Measurements from ENCODE around the gene GLIS1.

GLIS1 gene

DNA sequence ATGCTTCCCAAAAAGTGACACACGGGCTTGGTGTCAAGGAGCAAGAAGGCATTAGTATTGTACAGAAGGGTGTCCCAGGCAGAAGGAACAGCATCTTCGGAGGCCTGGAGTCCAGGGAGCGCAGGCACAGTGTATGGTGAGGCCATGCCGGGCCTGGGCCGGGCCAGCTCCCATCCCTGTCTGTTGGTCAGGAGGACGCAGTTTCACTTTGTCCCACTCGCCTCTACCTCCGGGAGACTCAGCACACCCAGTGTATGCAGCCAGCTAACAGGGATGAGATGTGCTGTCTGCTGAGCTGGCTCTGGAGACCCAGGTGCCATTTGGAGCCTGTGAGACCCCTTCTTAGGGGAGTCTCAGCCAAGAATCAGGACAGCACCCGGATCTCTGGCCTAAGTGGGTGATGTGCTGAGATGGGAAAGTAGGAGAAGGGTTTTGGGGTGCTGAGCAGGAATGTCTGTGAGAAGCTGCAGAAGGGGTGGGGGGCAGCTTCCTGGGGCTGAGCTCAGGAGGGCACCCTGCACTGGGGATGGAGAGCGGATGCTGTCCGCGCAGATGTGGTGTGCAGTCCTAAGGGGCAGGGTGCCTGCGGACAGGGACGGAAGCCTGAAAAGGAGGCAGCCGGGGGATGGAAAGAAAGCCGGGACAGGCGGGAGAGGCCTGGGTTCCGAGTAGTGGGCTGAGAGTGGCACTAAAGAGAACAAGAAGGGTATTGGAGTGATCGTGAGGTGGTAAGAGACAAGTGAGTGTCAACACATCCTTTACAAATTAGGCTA is 254.1 kb downstream of the GLIS1 start:
- Histone ChIP-seq H3K79me2 (ENCODE audit: insufficient read depth, low read length) (no peaks in the 10 kb centered on the region), H3K36me3 (ENCODE audit: insufficient read depth, low read length) (no peaks in the 10 kb centered on the region), H3K4me3 (ENCODE audit: low read depth in 1 of 2, low read length in 2 of 2) (no peak overlapping the region), H3K9ac (ENCODE audit: low read depth, low read length) (no peak overlapping the region), H3K27ac (ENCODE audit: low read length) (no peak overlapping the region), H4K20me1 (ENCODE audit: insufficient read depth, low read length) (no peaks in the 10 kb centered on the region), H3K27me3 (ENCODE audit: insufficient read depth, low read length, poor library complexity) (peaks cover 7% of the 10 kb centered on the region), H2AFZ (ENCODE audit: low read depth, low read length) (no peak overlapping the region), H3K4me1 (ENCODE audit: insufficient read depth, low read length) (no peaks in the 10 kb centered on the region), H3K4me2 (ENCODE audit: insufficient read depth, low read length) (no peak overlapping the region), H3K9me3 (ENCODE audit: insufficient read depth, low read length, severe bottlenecking) (no peaks in the 10 kb centered on the region)
- TF ChIP-seq EZH2 (IDR thresholded peaks at IDR 0.05; ENCODE audit: borderline replicate concordance, low read depth, low read length, severe bottlenecking) = no peak
- TF ChIP-seq, protein P1, sequence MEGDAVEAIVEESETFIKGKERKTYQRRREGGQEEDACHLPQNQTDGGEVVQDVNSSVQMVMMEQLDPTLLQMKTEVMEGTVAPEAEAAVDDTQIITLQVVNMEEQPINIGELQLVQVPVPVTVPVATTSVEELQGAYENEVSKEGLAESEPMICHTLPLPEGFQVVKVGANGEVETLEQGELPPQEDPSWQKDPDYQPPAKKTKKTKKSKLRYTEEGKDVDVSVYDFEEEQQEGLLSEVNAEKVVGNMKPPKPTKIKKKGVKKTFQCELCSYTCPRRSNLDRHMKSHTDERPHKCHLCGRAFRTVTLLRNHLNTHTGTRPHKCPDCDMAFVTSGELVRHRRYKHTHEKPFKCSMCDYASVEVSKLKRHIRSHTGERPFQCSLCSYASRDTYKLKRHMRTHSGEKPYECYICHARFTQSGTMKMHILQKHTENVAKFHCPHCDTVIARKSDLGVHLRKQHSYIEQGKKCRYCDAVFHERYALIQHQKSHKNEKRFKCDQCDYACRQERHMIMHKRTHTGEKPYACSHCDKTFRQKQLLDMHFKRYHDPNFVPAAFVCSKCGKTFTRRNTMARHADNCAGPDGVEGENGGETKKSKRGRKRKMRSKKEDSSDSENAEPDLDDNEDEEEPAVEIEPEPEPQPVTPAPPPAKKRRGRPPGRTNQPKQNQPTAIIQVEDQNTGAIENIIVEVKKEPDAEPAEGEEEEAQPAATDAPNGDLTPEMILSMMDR (IDR thresholded peaks at IDR 0.05; ENCODE audit: borderline replicate concordance, extremely low read depth, low read length, poor library complexity, severe bottlenecking) = no peak
- no peak for DNase-seq
- ATAC-seq (ENCODE audit: insufficient read depth, low read depth) = no peak

DNA sequence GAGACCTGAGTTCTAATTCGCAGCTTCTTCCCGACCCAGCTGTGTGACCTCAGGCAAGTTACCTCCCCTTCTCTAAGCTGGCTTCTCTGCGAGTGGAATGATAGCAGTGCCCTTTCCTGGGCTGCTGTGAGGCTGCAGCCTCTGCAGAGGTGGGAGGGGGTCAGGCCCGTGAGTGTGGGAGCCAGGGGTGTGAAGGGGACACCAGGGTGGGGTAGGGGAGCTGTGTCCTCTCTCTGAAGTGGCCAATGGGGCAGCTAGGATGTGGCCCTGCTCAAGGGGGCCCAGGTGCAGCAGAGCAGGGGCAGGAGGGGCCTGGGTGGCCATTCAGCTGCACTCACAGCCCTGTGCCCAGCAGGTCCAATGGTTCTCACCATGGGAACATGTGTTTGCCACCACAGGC is 255.3 kb downstream of the GLIS1 start:
- no peak overlapping the region for H3K4me2 ChIP-seq (ENCODE audit: insufficient read depth, low read length)
- H3K4me1 ChIP-seq (ENCODE audit: insufficient read depth, low read length) = no peaks in the 10 kb centered on the region
- no peaks in the 10 kb centered on the region; the same call in 1 of the 2 replicates for H4K20me1 ChIP-seq (ENCODE audit: insufficient read depth, low read length)
- no peaks in the 10 kb centered on the region for H3K79me2 ChIP-seq (ENCODE audit: insufficient read depth, low read length)
- no peak overlapping the region for H3K27ac ChIP-seq (ENCODE audit: low read length)
- H2AFZ ChIP-seq (ENCODE audit: low read depth, low read length) = no peak overlapping the region
- no peaks in the 10 kb centered on the region for H3K36me3 ChIP-seq (ENCODE audit: insufficient read depth, low read length)
- ATAC-seq (ENCODE audit: insufficient read depth, low read depth) (no peak), DNase-seq (no peak)
- H3K27me3 ChIP-seq (ENCODE audit: insufficient read depth, low read length, poor library complexity) = peaks cover 7% of the 10 kb centered on the region
- no peak overlapping the region for H3K4me3 ChIP-seq (ENCODE audit: low read depth in 1 of 2, low read length in 2 of 2)
- no peak overlapping the region for H3K9ac ChIP-seq (ENCODE audit: low read depth, low read length)
- no peaks in the 10 kb centered on the region for H3K9me3 ChIP-seq (ENCODE audit: insufficient read depth, low read length, severe bottlenecking)
- TF ChIP-seq, protein P1 (IDR thresholded peaks at IDR 0.05; ENCODE audit: borderline replicate concordance, extremely low read depth, low read length, poor library complexity, severe bottlenecking) = no peak
- no peak for TF ChIP-seq EZH2 (IDR thresholded peaks at IDR 0.05; ENCODE audit: borderline replicate concordance, low read depth, low read length, severe bottlenecking)

- TF ChIP-seq EZH2 (IDR thresholded peaks at IDR 0.05; ENCODE audit: borderline replicate concordance, low read depth, low read length, severe bottlenecking) = no peak
- TF ChIP-seq, protein P1 (IDR thresholded peaks at IDR 0.05; ENCODE audit: borderline replicate concordance, extremely low read depth, low read length, poor library complexity, severe bottlenecking) = no peak
- no peak overlapping the region for H3K4me3 ChIP-seq (ENCODE audit: low read depth in 1 of 2, low read length in 2 of 2)
- H4K20me1 ChIP-seq (ENCODE audit: insufficient read depth, low read length) = no peaks in the 10 kb centered on the region; the same call in 1 of the 2 replicates
- no peak overlapping the region for H3K4me2 ChIP-seq (ENCODE audit: insufficient read depth, low read length)
- H3K36me3 ChIP-seq (ENCODE audit: insufficient read depth, low read length) = no peaks in the 10 kb centered on the region
- no peak for ATAC-seq (ENCODE audit: insufficient read depth, low read depth)
- H3K9ac ChIP-seq (ENCODE audit: low read depth, low read length) = no peak overlapping the region
- no peak overlapping the region for H2AFZ ChIP-seq (ENCODE audit: low read depth, low read length)
- H3K27me3 ChIP-seq (ENCODE audit: insufficient read depth, low read length, poor library complexity) = peaks cover 7% of the 10 kb centered on the region
- DNase-seq = no peak
- no peaks in the 10 kb centered on the region for H3K9me3 ChIP-seq (ENCODE audit: insufficient read depth, low read length, severe bottlenecking)
- no peak overlapping the region for H3K27ac ChIP-seq (ENCODE audit: low read length)
- H3K79me2 ChIP-seq (ENCODE audit: insufficient read depth, low read length) = no peaks in the 10 kb centered on the region
- no peaks in the 10 kb centered on the region for H3K4me1 ChIP-seq (ENCODE audit: insufficient read depth, low read length)
These were observed 255.8 kb downstream of the GLIS1 start for GRCh38 chr1:53483170-53483569.

All from DND-41 (cell line).